HG03066 (cell line): ENCODE results near the gene TMEM236.

Experiments
- ATAC-seq: cut with Tn5 transposase; IDR thresholded peaks from one replicate; pipeline ENCODE4 v1.9.1; 2021; ENCODE audit warnings: low read depth; ENCODE audit not compliant: unreplicated experiment

Gene TMEM236

GRCh38 chr10:17737027-17737965, 14.7 kb upstream of the TMEM236 start:
- ATAC-seq, result no peak

GRCh38 chr10:17740668-17741067, 11.3 kb upstream of the TMEM236 start:
- ATAC-seq, result no peak

GRCh38 chr10:17742918-17743317, 9.1 kb upstream of the TMEM236 start:
- ATAC-seq, result peak; percentile 69

DNA sequence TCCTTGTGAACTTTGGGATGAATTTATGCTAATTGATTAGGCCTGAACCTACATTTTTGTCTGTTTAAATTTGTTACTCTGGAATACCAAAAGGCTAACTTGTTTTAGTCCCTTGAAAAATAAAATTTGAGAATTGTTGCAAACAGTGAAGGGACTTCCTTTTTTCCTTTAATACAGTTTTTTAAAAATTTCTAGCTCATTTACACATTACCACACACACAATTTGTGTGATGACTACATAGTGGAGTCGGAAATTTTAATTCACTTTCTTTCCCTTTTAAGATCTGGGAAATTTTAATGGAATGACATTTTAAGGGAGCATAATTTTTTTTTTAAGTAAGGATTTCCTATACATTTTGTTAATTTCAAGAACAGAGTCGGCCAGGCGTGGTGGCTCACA, 8.6 kb upstream of the TMEM236 start:
- ATAC-seq, result no peak

DNA sequence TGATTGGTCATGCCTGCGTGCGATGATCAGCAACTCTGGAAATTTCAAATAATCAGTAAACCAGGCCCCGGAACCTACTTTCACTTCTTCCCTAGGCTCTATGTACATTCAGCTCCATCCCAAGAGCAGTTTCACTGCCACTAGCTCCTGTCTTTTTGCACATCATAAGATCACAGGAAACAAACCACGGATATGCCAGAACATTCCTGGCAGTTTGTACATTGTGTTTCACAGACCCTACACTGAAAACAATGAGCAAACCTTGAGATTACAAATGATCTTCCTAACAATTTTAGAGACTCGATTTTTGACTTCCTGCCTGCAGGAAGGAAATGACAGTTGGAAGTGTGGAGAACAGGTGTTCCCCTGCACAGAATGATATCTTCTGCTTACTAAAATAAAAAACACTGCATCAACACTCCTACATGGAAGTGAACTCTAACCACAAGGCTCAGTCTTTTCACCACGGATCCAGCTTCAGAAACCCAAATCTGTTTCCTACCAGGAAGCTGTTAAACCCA, 7.6 kb upstream of the TMEM236 start:
- no peak for ATAC-seq

- ATAC-seq, result no peak
These were observed 4.0 kb upstream of the TMEM236 start for GRCh38 chr10:17747883-17748550.

DNA sequence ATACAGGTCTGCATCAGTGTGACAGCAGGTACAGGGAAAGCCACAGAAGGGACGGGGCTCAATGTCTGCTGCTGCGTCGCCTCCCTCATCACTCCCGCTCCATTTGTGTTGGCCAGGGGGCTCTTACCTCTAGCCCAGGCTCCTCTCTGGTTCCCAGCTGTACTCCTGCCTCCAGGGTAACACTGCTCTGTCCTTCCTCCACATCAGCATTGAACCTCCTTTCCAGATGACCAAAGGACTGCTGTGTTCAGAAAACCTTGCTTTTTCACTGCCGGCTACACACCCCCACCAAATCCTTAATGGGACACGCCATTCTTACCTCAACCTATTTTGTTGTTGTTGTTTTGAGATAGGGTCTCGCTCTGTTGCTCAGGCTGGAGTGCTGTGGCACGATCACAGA, 2.1 kb upstream of the TMEM236 start:
- ATAC-seq, result no peak

- peak; percentile 94 for ATAC-seq
These were observed 4.7 kb downstream of the TMEM236 start for GRCh38 chr10:17756557-17757217.

DNA sequence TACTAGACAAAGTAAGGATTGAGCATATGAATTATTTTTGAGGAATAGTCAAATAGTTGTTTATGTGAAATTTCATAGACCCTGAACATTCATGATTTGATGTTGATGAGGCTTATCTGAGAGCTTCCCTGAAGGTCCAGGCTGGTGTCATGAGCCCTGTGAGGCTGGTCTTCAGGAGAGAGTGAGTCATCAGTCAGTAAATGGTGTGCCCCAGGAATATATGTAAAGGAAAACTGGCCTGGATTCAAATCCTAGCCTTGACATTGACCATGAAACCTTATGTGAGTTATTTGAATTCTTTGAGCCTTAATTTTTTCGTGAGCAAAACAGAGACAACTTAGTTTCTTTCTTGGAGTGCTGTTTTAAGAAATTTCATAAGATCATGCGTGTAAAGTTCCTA, 6.2 kb downstream of the TMEM236 start:
- ATAC-seq, result no peak

GRCh38 chr10:17758896-17759295, 6.9 kb downstream of the TMEM236 start:
- ATAC-seq, result no peak

DNA sequence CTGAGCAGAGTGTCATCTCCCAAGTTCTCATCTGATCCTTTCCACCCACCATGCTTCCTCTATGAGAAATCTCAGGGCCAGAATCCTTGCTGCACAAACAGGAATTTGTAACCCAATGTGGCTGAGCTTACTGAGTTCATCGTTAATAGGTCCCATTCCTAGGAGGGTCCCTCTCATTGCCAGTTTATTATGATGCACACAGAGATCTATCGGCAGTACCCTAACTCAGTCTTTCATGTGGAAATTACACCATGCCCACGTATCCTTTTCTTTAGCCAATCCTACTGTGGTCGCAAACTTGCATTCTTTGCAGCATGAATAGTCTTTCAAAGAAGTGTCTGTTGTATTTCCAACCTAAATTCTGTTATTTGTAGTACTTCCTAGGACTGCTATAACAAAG, 12.1 kb downstream of the TMEM236 start:
- no peak for ATAC-seq

DNA sequence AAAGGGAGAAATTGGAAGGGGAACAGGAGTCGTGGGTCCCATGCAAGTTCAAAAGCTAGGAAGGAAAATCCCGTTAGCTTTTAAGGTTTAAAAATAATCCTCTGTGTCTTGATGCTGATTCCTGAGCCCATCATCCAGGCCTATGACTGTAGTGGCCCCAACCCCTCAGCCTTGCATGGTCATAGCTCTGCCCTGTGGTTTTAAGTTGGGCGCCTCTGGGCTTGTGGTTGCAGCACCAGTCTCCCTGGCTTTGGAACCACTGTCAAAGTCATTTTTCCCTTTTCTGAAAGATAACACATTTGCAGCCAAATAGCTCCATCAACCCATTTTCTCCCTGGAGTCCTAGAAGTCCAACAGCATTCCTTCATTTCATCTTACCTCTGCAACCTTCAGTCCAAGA, 13.6 kb downstream of the TMEM236 start:
- ATAC-seq, result no peak

DNA sequence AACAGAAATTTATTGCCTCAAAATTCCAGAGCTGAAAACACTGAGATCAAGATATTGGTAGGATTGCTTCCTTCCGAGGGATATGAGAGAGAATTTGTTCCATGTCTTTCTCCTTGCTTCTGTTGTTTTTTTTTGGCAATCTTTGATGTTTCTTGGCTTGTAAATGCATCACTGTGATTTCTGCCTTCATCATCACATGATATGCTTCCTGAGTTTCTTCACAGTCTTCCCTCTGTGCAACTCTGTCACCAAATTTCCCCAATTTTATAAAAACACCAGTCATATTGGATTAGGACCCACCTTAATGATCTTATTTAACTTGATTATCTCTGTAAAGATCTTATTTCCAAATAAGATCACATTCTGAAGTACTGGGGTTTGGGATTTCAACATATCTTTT, 14.7 kb downstream of the TMEM236 start:
- no peak for ATAC-seq

GRCh38 chr10:17768496-17768895, 16.5 kb downstream of the TMEM236 start:
- no peak for ATAC-seq

DNA sequence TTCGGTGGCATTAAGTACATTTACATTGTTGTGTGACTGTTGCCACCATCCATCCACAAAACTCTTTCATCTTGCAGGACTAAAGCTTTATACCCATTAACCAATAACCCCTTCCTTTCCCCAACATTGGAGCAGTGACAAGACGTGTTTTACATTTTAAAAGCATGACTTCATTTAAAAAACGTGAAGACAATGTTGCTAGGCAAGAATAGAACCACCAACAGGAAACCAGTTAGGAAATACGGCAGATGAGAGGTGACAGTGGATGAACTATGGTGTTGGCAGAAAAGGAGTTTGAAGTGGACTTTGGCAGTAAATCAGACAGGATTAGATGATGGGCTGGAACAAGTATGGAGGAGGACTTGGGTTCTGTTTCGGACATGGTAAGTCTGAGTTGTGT, 17.0 kb downstream of the TMEM236 start:
- no peak for ATAC-seq

DNA sequence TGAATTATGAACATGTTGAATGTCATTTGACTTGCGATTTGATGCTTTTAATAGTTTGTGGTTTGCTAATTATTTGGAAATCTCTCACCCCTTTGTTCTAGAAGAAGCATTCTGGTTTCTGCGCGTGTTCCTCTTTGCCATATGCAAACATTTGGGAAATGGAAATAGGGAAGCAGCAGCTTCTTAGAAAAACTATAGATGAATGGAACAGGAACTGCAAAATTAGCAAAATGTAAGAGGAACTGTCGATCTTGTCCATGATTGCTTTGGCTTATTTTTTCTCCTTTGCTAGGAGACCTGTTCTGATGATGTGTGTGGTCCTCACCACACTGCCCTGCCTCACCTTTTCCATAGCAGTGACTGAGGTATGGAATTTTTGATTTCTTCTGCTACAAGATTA, 19.0 kb downstream of the TMEM236 start:
- no peak for ATAC-seq

DNA sequence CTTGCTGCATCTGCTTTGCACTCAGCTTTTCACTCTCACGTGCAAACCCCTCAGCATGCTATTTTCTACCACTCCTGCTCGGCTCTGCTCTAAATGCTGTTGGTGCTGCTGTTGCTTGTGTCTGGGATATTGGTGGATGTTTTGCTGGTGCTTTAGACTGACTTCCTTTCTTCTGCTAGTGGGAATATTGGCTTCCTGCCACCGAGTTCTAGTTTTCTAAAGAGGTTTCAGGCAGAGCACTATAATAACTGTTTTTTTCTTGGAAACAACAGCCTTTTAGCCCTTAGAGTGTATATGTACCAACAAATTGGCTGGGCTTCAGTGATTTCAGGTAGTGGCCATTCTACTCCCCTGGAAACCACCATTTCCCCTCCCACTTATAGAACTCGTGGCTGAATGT, 27.8 kb downstream of the TMEM236 start:
- ATAC-seq, result no peak

DNA sequence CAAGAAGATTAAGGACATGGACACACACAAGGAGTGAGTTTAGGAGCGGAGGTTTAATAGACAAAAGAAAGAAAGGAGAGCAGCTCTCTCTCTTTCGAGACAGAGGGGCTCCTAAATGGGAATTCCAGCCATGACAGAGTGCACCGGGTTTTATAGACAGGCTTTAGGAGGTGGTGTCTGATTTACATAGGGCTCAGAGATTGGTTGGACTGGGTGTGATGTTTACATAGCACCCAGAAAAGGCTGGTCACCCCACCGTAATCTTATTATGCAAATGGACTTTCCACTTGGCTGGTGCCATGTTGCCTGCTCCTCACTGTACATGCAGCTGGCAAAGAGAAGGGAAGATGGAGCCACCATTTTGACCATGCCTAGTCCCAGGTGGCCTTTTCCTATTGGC, 28.7 kb downstream of the TMEM236 start:
- no peak for ATAC-seq

DNA sequence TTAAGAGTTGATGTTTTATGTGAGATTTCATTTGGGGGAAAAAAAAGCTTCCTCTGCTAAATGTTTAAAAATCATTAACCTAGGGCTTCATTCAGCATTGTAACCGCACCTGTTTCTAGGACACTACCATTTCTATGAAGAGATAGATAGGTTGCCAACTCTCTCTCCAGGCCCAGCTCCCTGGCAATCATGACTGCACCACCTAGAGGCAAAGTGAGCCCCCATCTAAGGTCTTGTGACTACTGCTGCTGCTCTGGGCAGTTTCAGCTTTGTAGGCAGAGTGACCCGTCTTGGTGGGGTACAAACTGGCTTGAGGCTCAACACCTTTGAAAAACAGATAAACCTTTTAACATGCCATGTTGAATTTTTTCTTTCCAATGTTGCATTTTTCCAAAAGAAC, 29.9 kb downstream of the TMEM236 start:
- ATAC-seq, result no peak

DNA sequence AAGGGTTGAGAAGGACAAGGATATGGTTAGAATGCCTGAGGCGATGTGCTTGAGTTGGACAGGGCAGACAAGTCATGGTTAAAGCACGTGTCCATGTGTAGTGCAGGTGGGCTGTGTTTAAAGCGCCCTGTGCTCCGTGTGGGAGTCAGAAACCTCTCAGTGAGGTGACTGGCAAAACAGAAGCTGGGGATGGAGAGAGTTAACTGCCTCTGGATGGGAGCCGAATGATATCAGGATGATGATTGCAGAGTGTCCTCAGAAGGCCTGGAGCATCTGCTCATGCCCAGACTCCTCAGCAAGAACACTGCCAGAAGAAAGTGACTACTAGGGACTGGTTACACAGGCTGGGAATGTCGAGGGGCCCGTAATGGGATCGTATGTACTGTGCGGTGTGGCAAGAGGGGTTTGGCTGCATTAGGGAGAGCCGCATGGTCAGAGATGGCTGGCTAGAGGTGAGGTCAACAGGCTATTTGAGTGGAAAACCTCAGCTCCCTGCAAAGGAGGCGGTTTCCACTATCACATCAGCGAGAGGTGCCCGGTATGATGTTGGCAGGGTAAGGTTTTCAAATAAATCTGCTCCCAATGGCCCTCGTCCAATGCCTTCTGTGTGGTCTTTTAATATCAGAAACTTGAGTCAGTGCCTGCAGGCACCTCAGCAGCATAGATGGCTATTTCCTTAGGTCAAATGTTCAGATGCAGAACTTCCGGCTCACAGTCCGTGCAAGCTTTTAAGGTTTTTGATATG, 31.1 kb downstream of the TMEM236 start:
- ATAC-seq, result no peak

DNA sequence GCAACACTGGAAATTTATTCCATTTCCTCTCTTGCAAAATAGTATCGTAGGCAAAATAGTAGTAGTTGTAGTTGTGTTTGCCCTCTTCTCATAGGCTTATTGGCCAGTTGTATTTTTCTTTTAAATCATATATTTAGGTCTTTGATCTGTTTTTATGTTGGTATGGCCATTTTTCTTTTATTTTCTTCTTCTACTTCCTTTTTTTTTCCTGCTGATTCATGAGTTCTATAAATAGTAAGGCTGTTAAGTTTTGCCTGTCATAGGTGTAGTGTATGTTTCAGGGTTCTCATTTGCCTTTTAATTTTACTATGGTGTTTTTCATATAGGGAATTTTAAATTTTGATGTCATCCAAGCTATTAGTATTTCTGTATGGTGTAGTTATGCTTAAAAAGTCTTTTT, 31.8 kb downstream of the TMEM236 start:
- no peak for ATAC-seq
